GM23338 (cell line): ENCODE data around the gene SEC61A1. TPM values are rescaled to one million over a fixed set of nuclear protein-coding genes. Genes with fewer than 3 reads are reported as not detected.

Experiments
- ATAC-seq: fragments of 200-7000 bp; cut with Tn5 transposase; 3 replicates; pipeline ENCODE4 v1.9.1; 2020
- DNase-seq: peaks from one replicate; pipeline ENCODE4 v3.0.0-alpha.2; 2015; ENCODE audit warnings: low spot score
- H2AFZ ChIP-seq: fragments of 200-600 bp; sonication (generic); 2 replicates; pipeline ENCODE4 v1.8.0; 2016; ENCODE audit warnings: antibody characterized with exemption, mild to moderate bottlenecking, moderate library complexity
- H3F3A ChIP-seq: fragments of 200-600 bp; sonication (generic); replicated peaks from 2 replicates; pipeline ENCODE4 v1.8.0; 2017; ENCODE audit warnings: antibody characterized with exemption, mixed run types, low read depth
- H3K27ac ChIP-seq: fragments of 200-600 bp; sonication (generic); 2 replicates; pipeline ENCODE4 v1.6.1; 2016; ENCODE audit warnings: low read depth
- H3K27me3 ChIP-seq: fragments of 200-600 bp; sonication (generic); 2 replicates; pipeline ENCODE4 v1.8.0; 2016; ENCODE audit warnings: mild to moderate bottlenecking, mixed run types, moderate library complexity; ENCODE audit not compliant: insufficient read depth
- H3K36me3 ChIP-seq: fragments of 200-600 bp; sonication (generic); 2 replicates; pipeline ENCODE4 v1.8.0; 2016; ENCODE audit warnings: mild to moderate bottlenecking; ENCODE audit not compliant: insufficient read depth
- H3K4me1 ChIP-seq: fragments of 200-600 bp; sonication (generic); 2 replicates; pipeline ENCODE4 v1.8.0; 2016; ENCODE audit warnings: mild to moderate bottlenecking, moderate library complexity; ENCODE audit not compliant: insufficient read depth
- H3K4me2 ChIP-seq: fragments of 200-600 bp; sonication (generic); 2 replicates; pipeline ENCODE4 v1.7.1; 2017; ENCODE audit warnings: mixed run types
- H3K4me3 ChIP-seq: fragments of 200-600 bp; sonication (generic); 2 replicates; pipeline ENCODE4 v1.6.1; 2016; ENCODE audit warnings: mixed run types
- H3K79me2 ChIP-seq: fragments of 200-600 bp; sonication (generic); replicated peaks from 2 replicates; pipeline ENCODE4 v1.8.0; 2017; ENCODE audit warnings: mild to moderate bottlenecking; ENCODE audit not compliant: insufficient read depth
- H3K9me2 ChIP-seq: fragments of 200-600 bp; sonication (generic); 2 replicates; pipeline ENCODE4 v1.8.0; 2017; ENCODE audit not compliant: insufficient read depth
- H4K20me1 ChIP-seq: fragments of 200-600 bp; sonication (generic); replicated peaks from 2 replicates; pipeline ENCODE4 v1.8.0; 2017; ENCODE audit warnings: mild to moderate bottlenecking; ENCODE audit not compliant: insufficient read depth
- H3K27ac Mint-ChIP-seq: 2 replicates; pipeline ENCODE4 v1.8.0; 2020; ENCODE audit warnings: inconsistent platforms, mild to moderate bottlenecking, moderate library complexity, mixed read lengths
- H3K27me3 Mint-ChIP-seq: 3 replicates; pipeline ENCODE4 v1.8.0; 2022; ENCODE audit warnings: low read depth, mild to moderate bottlenecking, moderate library complexity, mixed read lengths, inconsistent platforms; ENCODE audit not compliant: insufficient read depth, poor library complexity
- H3K36me3 Mint-ChIP-seq: 3 replicates; pipeline ENCODE4 v1.8.0; 2021; ENCODE audit warnings: low read depth, mild to moderate bottlenecking, inconsistent platforms, moderate library complexity, mixed read lengths
- H3K4me1 Mint-ChIP-seq: 3 replicates; pipeline ENCODE4 v1.8.0; 2020; ENCODE audit warnings: mild to moderate bottlenecking, inconsistent platforms, mixed read lengths
- H3K4me3 Mint-ChIP-seq: 3 replicates; pipeline ENCODE4 v1.8.0; 2021; ENCODE audit warnings: moderate library complexity, mild to moderate bottlenecking, inconsistent platforms, mixed read lengths
- H3K9me3 Mint-ChIP-seq: 3 replicates; pipeline ENCODE4 v1.8.0; 2020; ENCODE audit warnings: moderate library complexity, mild to moderate bottlenecking, inconsistent platforms, mixed read lengths
- CTCF ChIP-seq, 2 experiments: fragments of 200-600 bp in 1 of 2; sonication (generic) in 1 of 2; conservative IDR thresholded peaks; 2 replicates each; pipeline versions ENCODE4 v1.5.1 to v1.6.1; 2016 to 2017; ENCODE audit warnings: antibody characterized with exemption in 2 of 2, low read depth in 2 of 2, mild to moderate bottlenecking in 2 of 2, moderate library complexity in 1 of 2
- ETS1 ChIP-seq: IDR thresholded peaks from 2 replicates; pipeline ENCODE4 v1.6.1; 2016; ENCODE audit warnings: antibody characterized with exemption
- EZH2phosphoT487 ChIP-seq: fragments of 200-600 bp; sonication (generic); IDR thresholded peaks from one replicate; pipeline ENCODE4 v1.8.1; 2018; ENCODE audit warnings: antibody characterized with exemption; ENCODE audit not compliant: unreplicated experiment
- JUNB ChIP-seq: IDR thresholded peaks from one replicate; pipeline ENCODE4 v1.6.1; 2016; ENCODE audit warnings: antibody characterized with exemption; ENCODE audit not compliant: unreplicated experiment
- NANOG ChIP-seq: IDR thresholded peaks from 2 replicates; pipeline ENCODE4 v1.6.1; 2016; ENCODE audit warnings: antibody characterized with exemption, borderline replicate concordance
- POLR2AphosphoS5 ChIP-seq: IDR thresholded peaks from 2 replicates; pipeline ENCODE4 v1.6.1; 2016; ENCODE audit warnings: antibody characterized with exemption, low read depth
- REST ChIP-seq: IDR thresholded peaks from one replicate; pipeline ENCODE4 v1.6.1; 2018; ENCODE audit warnings: antibody characterized with exemption; ENCODE audit not compliant: unreplicated experiment
- STAT1 ChIP-seq: IDR thresholded peaks from one replicate; pipeline ENCODE4 v1.6.1; 2016; ENCODE audit warnings: antibody characterized with exemption; ENCODE audit not compliant: unreplicated experiment
- ZNF331 ChIP-seq: fragments of 250-450 bp; sonication (Bioruptor Pico); IDR thresholded peaks from 2 replicates; pipeline ENCODE4 v1.5.0; 2020; ENCODE audit warnings: low read depth, mild to moderate bottlenecking, moderate library complexity
- ZNF462 ChIP-seq: fragments of 250-450 bp; sonication (Bioruptor Pico); IDR thresholded peaks from 2 replicates; pipeline ENCODE4 v1.5.0; 2020; ENCODE audit warnings: mild to moderate bottlenecking, moderate library complexity
- polyA plus RNA-seq: library from polyadenylated mRNA; unstranded; fragments of >200 nt; fragmentation: Nextera tagmentation; extraction: Ambion mirVana; gene quantifications from 2 replicates; pipeline ENCODE4 v1.2.1, GENCODE V29; 2016
- total RNA-seq: library from RNA; depleted of rRNA; stranded (reverse); fragments of >200 nt; shearing (Covaris generic); gene quantifications from 2 replicates; pipeline ENCODE4 v1.2.3, GENCODE V29; 2014

SEC61A1 gene
- total and polyA plus RNA-seq, 2 experiments from 2014 or later, result 44.8 to 184 TPM

- TF ChIP-seq REST, result no peak
- no peak for TF ChIP-seq STAT1
- no peak for TF ChIP-seq ETS1
- TF ChIP-seq JUNB, result no peak
- TF ChIP-seq NANOG, result no peak
- TF ChIP-seq ZNF331 (CRISPR knock-in tag), result no peak
- TF ChIP-seq EZH2phosphoT487, result no peak
Observed at GRCh38 chr3:128078322-128078721, 26.1 kb downstream of the SEC61A1 start (continued).

- Mint-ChIP-seq H3K27me3 (peaks cover 15% of the 10 kb centered on the region), H3K36me3 (peaks cover 51% of the 10 kb centered on the region), H3K27ac (no peak overlapping the region), H3K4me3 (no peak overlapping the region), H3K9me3 (no peaks in the 10 kb centered on the region), H3K4me1 (peaks cover 12% of the 10 kb centered on the region)
- 0 out of 2 replicates have a peak, but pooled peaks cover 4% of the 10 kb centered on the region for H3F3A ChIP-seq
- DNase-seq (no peak), ATAC-seq (no peak)
- no peak overlapping the region for H2AFZ ChIP-seq
- H3K27me3 ChIP-seq, result no peaks in the 10 kb centered on the region
- H3K79me2 ChIP-seq, result no peaks in the 10 kb centered on the region
- no peaks in the 10 kb centered on the region for H3K9me2 ChIP-seq
- H3K36me3 ChIP-seq, result peaks cover 3% of the 10 kb centered on the region; the same call in 1 of the 2 replicates
- H3K4me3 ChIP-seq, result no peak overlapping the region
- no peak overlapping the region for H3K27ac ChIP-seq
- H4K20me1 ChIP-seq, result peaks cover 29% of the 10 kb centered on the region
- H3K4me2 ChIP-seq, result no peak overlapping the region
- peaks cover 15% of the 10 kb centered on the region; the same call in 1 of the 2 replicates for H3K4me1 ChIP-seq
- TF ChIP-seq CTCF (conservative IDR thresholded peaks at IDR 0.05; ENCODE audit: low read depth in 2 of 2) (no peak), NANOG (no peak), ZNF331 (CRISPR knock-in tag) (no peak), POLR2AphosphoS5 (no peak), STAT1 (no peak), JUNB (no peak), ZNF462 (no peak)
Observed at GRCh38 chr3:128078875-128079274, 26.6 kb downstream of the SEC61A1 start.
